HepG2 (cell line): Measurements from ENCODE around the gene THADA. TPM values are rescaled to one million over a fixed set of nuclear protein-coding genes. Genes with fewer than 3 reads are reported as not detected.

Source experiments
- ATF6 ChIP-seq: sonication (generic); formaldehyde crosslinking; conservative IDR thresholded peaks from 2 replicates; pipeline ENCODE4 v1.4.0; 2020; ENCODE audit warnings: missing genetic modification reagents
- BCL6 ChIP-seq: IDR thresholded peaks from 2 replicates; pipeline ENCODE4 v1.6.1; 2016; ENCODE audit warnings: missing genetic modification reagents, missing compliant biosample characterization
- CAMTA2 ChIP-seq: sonication (generic); formaldehyde crosslinking; IDR thresholded peaks from 2 replicates; pipeline ENCODE4 v1.4.0; 2020; ENCODE audit warnings: mild to moderate bottlenecking, missing genetic modification reagents, borderline replicate concordance
- CERS6 ChIP-seq: sonication (generic); formaldehyde crosslinking; IDR thresholded peaks from 2 replicates; pipeline ENCODE4 v1.5.0; 2020; ENCODE audit warnings: missing genetic modification reagents
- HES4 ChIP-seq: sonication (generic); formaldehyde crosslinking; IDR thresholded peaks from 2 replicates; pipeline ENCODE4 v1.9.0; 2021; ENCODE audit warnings: mild to moderate bottlenecking, missing genetic modification reagents, borderline replicate concordance
- HNF4A ChIP-seq: sonication (generic); formaldehyde crosslinking; IDR thresholded peaks from 2 replicates; pipeline ENCODE4 v1.4.0; 2020; ENCODE audit warnings: missing genetic modification reagents
- JUNB ChIP-seq: sonication (generic); formaldehyde crosslinking; IDR thresholded peaks from 2 replicates; pipeline ENCODE4 v1.8.0; 2022; ENCODE audit warnings: missing genetic modification reagents, mild to moderate bottlenecking, borderline replicate concordance
- KDM6A ChIP-seq: IDR thresholded peaks from 2 replicates; pipeline ENCODE4 v1.6.1; 2016; ENCODE audit warnings: low read depth
- PAWR ChIP-seq: sonication (generic); formaldehyde crosslinking; IDR thresholded peaks from 2 replicates; pipeline ENCODE4 v1.4.0; 2020; ENCODE audit warnings: missing genetic modification reagents, mild to moderate bottlenecking, borderline replicate concordance
- RBAK ChIP-seq: sonication (generic); formaldehyde crosslinking; IDR thresholded peaks from 2 replicates; pipeline ENCODE4 v1.5.1; 2020; ENCODE audit warnings: mild to moderate bottlenecking, missing genetic modification reagents
- SNRNP70 ChIP-seq: fragments of 200-400 bp; formaldehyde crosslinking; IDR thresholded peaks from 2 replicates; pipeline ENCODE4 v1.6.1; 2017; ENCODE audit warnings: mild to moderate bottlenecking, low read depth, low read length, moderate library complexity
- STAT5B ChIP-seq: sonication (generic); formaldehyde crosslinking; IDR thresholded peaks from 2 replicates; pipeline ENCODE4 v1.4.0; 2020; ENCODE audit warnings: missing genetic modification reagents
- SUZ12 ChIP-seq: fragments of 150-350 bp; IDR thresholded peaks from 2 replicates; pipeline ENCODE4 v1.6.1; 2014; ENCODE audit warnings: low read depth, low read length
- TBL1XR1 ChIP-seq: fragments of 150-350 bp; IDR thresholded peaks from 2 replicates; pipeline ENCODE4 v1.6.1; 2014; ENCODE audit warnings: borderline replicate concordance, low read length; ENCODE audit not compliant: partially characterized antibody
- U2AF1 ChIP-seq: fragments of 200-400 bp; formaldehyde crosslinking; optimal IDR thresholded peaks from 2 replicates; pipeline ENCODE3; 2017; ENCODE audit warnings: mild to moderate bottlenecking, low read depth, low read length
- WIZ ChIP-seq: sonication (generic); formaldehyde crosslinking; IDR thresholded peaks from 2 replicates; pipeline ENCODE4 v1.5.1; 2020; ENCODE audit warnings: mild to moderate bottlenecking, missing genetic modification reagents
- ZFP62 ChIP-seq: sonication (generic); formaldehyde crosslinking; IDR thresholded peaks from 2 replicates; pipeline ENCODE4 v1.4.0; 2020; ENCODE audit warnings: missing genetic modification reagents
- ZKSCAN1 ChIP-seq: fragments of 150-350 bp; IDR thresholded peaks from 2 replicates; pipeline ENCODE4 v1.6.1; 2014; ENCODE audit warnings: low read length
- ZNF101 ChIP-seq: sonication (generic); formaldehyde crosslinking; IDR thresholded peaks from 2 replicates; pipeline ENCODE4 v1.4.0; 2020; ENCODE audit warnings: mild to moderate bottlenecking, low read depth, missing genetic modification reagents, borderline replicate concordance
- ZNF207 ChIP-seq: fragments of 450-650 bp; IDR thresholded peaks from 2 replicates; pipeline ENCODE4 v1.6.1; 2016; ENCODE audit warnings: antibody characterized with exemption, borderline replicate concordance
- ZNF264 ChIP-seq: sonication (generic); formaldehyde crosslinking; IDR thresholded peaks from 2 replicates; pipeline ENCODE4 v1.4.0; 2020; ENCODE audit warnings: missing genetic modification reagents
- ZNF30 ChIP-seq: sonication (generic); formaldehyde crosslinking; IDR thresholded peaks from 2 replicates; pipeline ENCODE4 v1.5.0; 2020; ENCODE audit warnings: mild to moderate bottlenecking, missing genetic modification reagents
- ZNF710 ChIP-seq: sonication (generic); formaldehyde crosslinking; IDR thresholded peaks from 2 replicates; pipeline ENCODE4 v1.5.0; 2020; ENCODE audit warnings: mild to moderate bottlenecking, missing genetic modification reagents, borderline replicate concordance
- ZNF768 ChIP-seq: sonication (generic); formaldehyde crosslinking; IDR thresholded peaks from 2 replicates; pipeline ENCODE4 v1.4.0; 2020; ENCODE audit warnings: missing genetic modification reagents
- ZNF850 ChIP-seq: sonication (generic); formaldehyde crosslinking; conservative IDR thresholded peaks from 2 replicates; pipeline ENCODE4 v1.9.0; 2021; ENCODE audit warnings: mild to moderate bottlenecking, missing genetic modification reagents
- ZNF879 ChIP-seq: sonication (generic); formaldehyde crosslinking; IDR thresholded peaks from 2 replicates; pipeline ENCODE4 v1.8.1; 2023; ENCODE audit warnings: missing genetic modification reagents
- polyA plus RNA-seq, 8 experiments: library from polyadenylated mRNA; depleted of rRNA in 3 of 8; stranded (reverse) in 7 of 8; unstranded in 1 of 8; fragments of >200 nt; fragmentation: Illumina TruSeq in 4 of 8; extraction: Trizol in 4 of 8; gene quantifications; 2 replicates each; pipeline versions ENCODE4 v1.2.1 to v1.2.3, GENCODE V29; 2011 to 2016; ENCODE audit warnings: low read depth in 4 of 8, missing spikeins in 1 of 8, mixed read lengths in 1 of 8; ENCODE audit not compliant: insufficient read depth in 1 of 8
- total RNA-seq, 5 experiments: library from RNA; depleted of rRNA; stranded (reverse); fragments of >200 nt; fragmentation: Illumina TruSeq; extraction: Trizol; gene quantifications; 2 replicates each; pipeline ENCODE4 v1.2.3, GENCODE V29; 2016; ENCODE audit warnings: low read depth in 1 of 5

The THADA gene
- total and polyA plus RNA-seq, 2 of the 13 experiments (the other 11 are each of a cell fraction or from before 2014, with no cell fraction given), result 12.7 to 21.7 TPM

GRCh38 chr2:43332653-43333052 lies 263.2 kb downstream of the THADA start (continued):
- no peak for TF ChIP-seq ZNF710 (CRISPR knock-in tag)
- TF ChIP-seq KDM6A (CRISPR knock-in tag), result no peak
- TF ChIP-seq PAWR (CRISPR knock-in tag), result no peak
- no peak for TF ChIP-seq U2AF1
- no peak for TF ChIP-seq JUNB (CRISPR knock-in tag)
- TF ChIP-seq CAMTA2 (CRISPR knock-in tag), result no peak
- TF ChIP-seq ZFP62 (CRISPR knock-in tag), result no peak
- TF ChIP-seq ZNF264 (CRISPR knock-in tag), result no peak
- no peak for TF ChIP-seq SNRNP70
- no peak for TF ChIP-seq HES4
- TF ChIP-seq ZKSCAN1, result no peak
- no peak for TF ChIP-seq STAT5B
- TF ChIP-seq SUZ12, result no peak
- peak; percentile 24; the same call in 1 of the 2 replicates for TF ChIP-seq HNF4A (CRISPR knock-in tag)
- TF ChIP-seq ZNF207, result no peak
- TF ChIP-seq ZNF101 (CRISPR knock-in tag), result no peak
- no peak for TF ChIP-seq ZNF768
- TF ChIP-seq ZNF879, result no peak
- no peak for TF ChIP-seq WIZ (CRISPR knock-in tag)
- no peak for TF ChIP-seq TBL1XR1
- no peak for TF ChIP-seq ATF6 (CRISPR knock-in tag)
- TF ChIP-seq CERS6 (CRISPR knock-in tag), result no peak
- no peak for TF ChIP-seq ZNF30
- TF ChIP-seq ZNF850 (CRISPR knock-in tag), result no peak
- TF ChIP-seq RBAK (CRISPR knock-in tag), result no peak
- TF ChIP-seq BCL6 (CRISPR knock-in tag), result peak; percentile 83
